K562 (cell line): ENCODE results near the gene TKT. TPM values are rescaled to one million over a fixed set of nuclear protein-coding genes. Genes with fewer than 3 reads are reported as not detected.

Experiments
- ARNT ChIP-seq, 2 experiments: fragments of 450-650 bp; IDR thresholded peaks; 2 replicates each; pipeline ENCODE4 v1.6.1; 2016; ENCODE audit warnings: mild to moderate bottlenecking in 1 of 2
- CCAR2 ChIP-seq: fragments of 200-400 bp; formaldehyde crosslinking; IDR thresholded peaks from 2 replicates; pipeline ENCODE4 v1.6.1; 2017; ENCODE audit warnings: mild to moderate bottlenecking, low read depth, low read length
- CSDE1 ChIP-seq, 2 experiments: fragments of 450-650 bp; IDR thresholded peaks; 2 replicates each; pipeline ENCODE4 v1.6.1; 2016; ENCODE audit warnings: mild to moderate bottlenecking in 1 of 2
- KLF10 ChIP-seq: fragments of 250-450 bp; sonication (Bioruptor Pico); IDR thresholded peaks from 2 replicates; pipeline ENCODE4 v1.6.1; 2021; ENCODE audit warnings: matching md5 sums
- MNT ChIP-seq, 2 experiments: fragments of 450-650 bp; conservative IDR thresholded peaks; 2 replicates each; pipeline ENCODE4 v1.6.1; 2017; ENCODE audit warnings: mild to moderate bottlenecking in 2 of 2, moderate library complexity in 2 of 2
- NCOA6 ChIP-seq: fragments of 450-650 bp; IDR thresholded peaks from 2 replicates; pipeline ENCODE4 v1.6.1; 2017; ENCODE audit warnings: mild to moderate bottlenecking
- OTX1 ChIP-seq: fragments of 450-650 bp; formaldehyde crosslinking; IDR thresholded peaks from 2 replicates; pipeline ENCODE4 v1.4.0; 2022; ENCODE audit warnings: mild to moderate bottlenecking
- RBM14 ChIP-seq: fragments of 200-400 bp; formaldehyde crosslinking; IDR thresholded peaks from 2 replicates; pipeline ENCODE4 v1.6.1; 2018; ENCODE audit warnings: low read depth, mild to moderate bottlenecking, low read length, moderate library complexity, borderline replicate concordance; ENCODE audit not compliant: insufficient read depth
- RERE ChIP-seq: sonication (generic); formaldehyde crosslinking; IDR thresholded peaks from 2 replicates; pipeline ENCODE4 v1.8.0; 2023; ENCODE audit warnings: missing genetic modification reagents, mild to moderate bottlenecking, borderline replicate concordance
- SP1 ChIP-seq: sonication (generic); formaldehyde crosslinking; IDR thresholded peaks from 2 replicates; pipeline ENCODE4 v1.8.1; 2022; ENCODE audit warnings: mild to moderate bottlenecking, missing genetic modification reagents
- THAP12 ChIP-seq: fragments of 250-450 bp; sonication (Bioruptor Pico); IDR thresholded peaks from 2 replicates; pipeline ENCODE4 v1.9.0; 2021; ENCODE audit warnings: mild to moderate bottlenecking, inconsistent platforms
- UBTF ChIP-seq, 2 experiments: IDR thresholded peaks; 2 replicates each; pipeline ENCODE4 v1.6.1; 2012; ENCODE audit warnings: improper control_type of control experiment in 2 of 2, low read depth in 2 of 2, low read length in 2 of 2, borderline replicate concordance in 1 of 2
- ZNF24 ChIP-seq: fragments of 450-650 bp; IDR thresholded peaks from 2 replicates; pipeline ENCODE4 v1.6.1; 2016
- ZNF274 ChIP-seq: IDR thresholded peaks from 2 replicates; pipeline ENCODE4 v1.6.1; 2011; ENCODE audit warnings: low read depth, mild to moderate bottlenecking, low read length, moderate library complexity, borderline replicate concordance
- polyA plus RNA-seq, 8 experiments: library from polyadenylated mRNA; depleted of rRNA in 4 of 8; stranded (reverse) in 5 of 8; unstranded in 3 of 8; fragments of >200 nt; fragmentation: Nextera tagmentation in 2 of 8; fragmentation: Illumina TruSeq in 1 of 8; extraction: Ambion mirVana in 2 of 8; extraction: Trizol in 1 of 8; gene quantifications; 2 replicates each; pipeline versions ENCODE4 v1.2.1 to v1.2.3, GENCODE V29; 2011 to 2014; ENCODE audit warnings: inconsistent platforms in 1 of 8, missing spikeins in 1 of 8
- total RNA-seq, 7 experiments: library from RNA; depleted of rRNA in 6 of 7; stranded (reverse); fragments of >200 nt in 6 of 7; fragmentation: Illumina TruSeq in 2 of 7; extraction: Trizol in 2 of 7; gene quantifications; 2 replicates each; pipeline versions ENCODE4 v1.2.1 to v1.2.3, GENCODE V29; 2011 to 2021; ENCODE audit warnings: low replicate concordance in 1 of 7

TKT gene
- total and polyA plus RNA-seq, 9 of the 15 experiments (the other 6 are each of a cell fraction or from before 2014, with no cell fraction given), result 58.1 to 401 (median 187) TPM

- TF ChIP-seq MNT (conservative IDR thresholded peaks at IDR 0.05) (no peak), ZNF274 (no peak), CCAR2 (no peak), ZNF24 (0 out of 2 replicates have a peak, but pooled peaks have one; percentile 37), RERE (CRISPR knock-in tag) (no peak), RBM14 (no peak), NCOA6 (no peak), UBTF (IDR thresholded peaks at IDR 0.05; ENCODE audit: borderline replicate concordance in 1 of 2, low read depth in 2 of 2, low read length in 2 of 2) (0 out of 4 replicates have a peak, but pooled peaks of 1 of the 2 experiments have one; percentile 39), OTX1 (CRISPR knock-in tag) (no peak), SP1 (CRISPR knock-in tag) (no peak), THAP12 (CRISPR knock-in tag) (0 out of 2 replicates have a peak, but pooled peaks have one; percentile 30), KLF10 (CRISPR knock-in tag) (no peak), CSDE1 (IDR thresholded peaks at IDR 0.05) (no peak), ARNT (IDR thresholded peaks at IDR 0.05) (peak; percentile 50 to 84; a peak in 3 of 4 replicates)
These were observed 14.4 kb upstream of the TKT start (continued) for GRCh38 chr3:53269888-53270880.
